Middle frontal gyrus (tissue), 1 donor: ENCODE measurements around the gene RHEB.

ENCODE experiments used
- DNase-seq: peaks from one replicate; pipeline ENCODE4 v3.0.0-alpha.2; 2015; ENCODE audit warnings: low spot score; ENCODE audit errors: extremely low spot score

Gene RHEB

DNA sequence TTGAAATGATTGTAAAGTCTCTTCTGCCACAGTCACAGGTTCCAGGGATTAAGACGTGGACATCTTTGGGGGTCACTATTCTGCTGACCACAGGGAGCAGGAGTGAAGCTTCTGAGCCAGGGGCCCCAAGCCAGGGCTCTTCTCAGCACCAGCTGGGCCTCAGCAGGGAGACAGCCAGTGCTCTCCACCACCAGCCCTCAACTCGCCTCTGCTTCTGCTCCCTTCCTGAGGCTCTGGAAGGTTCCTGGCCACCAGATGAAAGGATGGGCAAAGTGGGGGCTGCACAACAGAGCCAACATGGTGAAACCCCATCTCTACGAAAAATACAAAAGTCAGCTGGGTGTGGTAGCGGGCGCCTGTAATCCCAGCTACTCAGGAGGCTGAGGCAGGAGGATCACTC lies 68.5 kb downstream of the RHEB start:
- DNase-seq: no peak

GRCh38 chr7:151449990-151450389 lies 69.7 kb downstream of the RHEB start:
- no peak for DNase-seq

GRCh38 chr7:151448261-151449252 lies 71.1 kb downstream of the RHEB start:
- no peak for DNase-seq

- no peak for DNase-seq
These were observed 71.8 kb downstream of the RHEB start for GRCh38 chr7:151447901-151448260.

DNA sequence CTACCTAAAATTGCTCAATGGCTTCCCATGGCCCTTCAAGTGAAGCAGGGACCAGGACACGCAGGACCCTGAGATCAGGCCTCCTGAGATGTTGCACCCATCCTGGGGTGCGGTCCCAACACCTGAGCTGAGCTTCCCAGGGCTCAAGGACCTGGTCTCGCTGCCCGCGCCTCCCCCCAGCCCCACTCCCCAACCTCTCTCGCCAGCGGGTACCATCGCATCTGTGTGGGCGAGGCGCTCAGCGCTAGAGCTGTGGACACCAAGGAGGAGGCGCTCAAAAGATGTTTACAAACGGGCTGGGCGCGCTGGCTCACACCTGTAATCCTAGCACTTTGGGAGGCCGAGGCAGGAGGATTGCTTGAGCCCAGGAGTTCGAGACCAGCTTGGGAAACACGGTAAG lies 72.4 kb downstream of the RHEB start:
- DNase-seq: no peak

DNA sequence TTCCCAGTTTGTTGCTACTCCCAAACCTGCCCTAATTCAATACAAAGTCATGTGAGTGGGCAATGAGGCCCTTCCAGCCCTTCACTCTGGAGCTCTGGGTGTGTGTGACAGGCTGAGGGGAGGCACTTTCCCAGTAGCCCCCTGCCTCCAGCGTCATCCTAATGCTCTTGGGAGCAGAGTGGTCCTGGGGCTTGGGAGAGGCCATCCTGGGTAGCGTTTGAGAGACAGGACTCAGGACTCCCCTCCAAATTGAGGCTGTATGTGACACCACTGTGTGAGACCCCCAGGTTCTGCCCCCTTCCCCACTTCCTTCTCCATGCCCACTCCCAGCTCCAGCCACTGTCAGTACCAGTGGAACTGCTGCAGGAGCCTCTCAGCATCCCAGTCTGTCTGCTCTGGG lies 73.3 kb downstream of the RHEB start:
- DNase-seq: no peak

GRCh38 chr7:151444632-151445031 lies 75.1 kb downstream of the RHEB start:
- DNase-seq: no peak

GRCh38 chr7:151442776-151443496 lies 76.8 kb downstream of the RHEB start:
- DNase-seq: no peak

GRCh38 chr7:151440799-151441445 lies 78.8 kb downstream of the RHEB start:
- DNase-seq: no peak

DNA sequence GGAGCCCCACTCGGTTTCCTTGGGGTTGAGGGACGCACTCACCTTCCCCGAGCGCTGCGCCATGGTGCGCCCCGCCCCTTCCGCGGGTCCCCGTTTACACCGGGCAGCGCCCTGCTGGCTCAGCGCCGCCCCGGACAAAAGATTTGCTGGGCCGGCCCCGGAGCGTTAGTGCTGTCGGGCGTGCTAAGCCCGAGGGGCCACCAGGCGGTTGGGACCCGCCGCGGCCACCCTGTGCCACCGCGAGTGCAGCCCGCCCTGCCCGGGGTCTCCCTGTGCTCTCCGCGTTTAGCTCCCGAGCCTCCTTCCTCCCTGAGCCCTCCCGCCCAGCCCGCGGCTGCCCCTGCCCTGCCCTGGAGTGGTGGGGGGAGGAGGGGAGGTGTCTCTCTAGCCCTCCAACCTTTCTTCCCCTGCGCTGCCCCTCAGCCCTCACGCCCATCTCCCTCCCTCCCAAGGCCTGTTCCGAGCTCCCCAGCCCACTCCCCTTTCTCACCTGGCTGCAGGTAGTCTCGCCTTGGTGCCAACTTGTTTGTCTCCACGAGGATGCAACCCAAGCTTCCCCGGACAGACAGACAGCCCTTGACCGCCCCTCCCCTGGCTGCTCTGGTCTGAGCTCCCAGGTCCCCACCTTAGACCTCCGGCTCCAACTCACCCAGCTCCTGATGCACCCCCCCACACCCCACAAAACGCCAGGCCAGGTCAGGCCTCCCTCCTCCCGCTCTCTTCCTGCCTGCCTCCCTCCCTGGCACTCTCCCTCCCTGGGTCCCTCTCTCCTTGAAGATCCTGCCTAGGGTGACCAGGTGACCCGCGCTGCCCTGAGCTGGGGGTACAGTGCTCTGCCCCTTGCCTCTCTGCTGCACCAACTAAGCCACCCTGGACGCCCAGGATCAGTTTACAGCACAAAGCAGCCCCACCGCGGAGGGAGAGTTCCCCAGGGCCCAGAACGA lies 79.6 kb downstream of the RHEB start, which contains the start of gene CRYGN:
CRYGN (minus strand) TSS at position 287 of the 944 bp plus-strand sequence; CDS start at position 63, 224 bp downstream.
- no peak for DNase-seq

- DNase-seq: no peak
These were observed 80.7 kb downstream of the RHEB start for GRCh38 chr7:151438864-151439601.

GRCh38 chr7:151437866-151438516 lies 81.7 kb downstream of the RHEB start:
- no peak for DNase-seq

DNA sequence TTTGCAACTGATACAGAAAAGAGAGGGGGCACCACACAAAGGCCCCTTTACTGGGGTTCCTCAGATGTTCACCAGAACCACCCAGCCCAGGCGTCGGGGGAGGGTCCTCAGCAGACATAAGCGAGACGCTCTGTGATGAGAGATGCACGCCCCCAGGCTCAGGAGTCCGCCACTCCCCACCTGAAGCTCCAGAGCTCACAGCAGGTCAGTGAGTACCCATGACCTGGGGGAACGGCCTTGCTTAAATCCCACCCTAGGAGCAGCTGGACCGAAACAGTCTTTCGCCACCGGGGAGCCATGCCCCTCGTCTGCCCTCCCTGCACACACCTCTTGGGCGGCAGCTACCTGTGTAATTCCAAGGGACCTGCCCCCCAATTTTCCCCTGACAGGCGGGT lies 82.5 kb downstream of the RHEB start:
- no peak for DNase-seq

- DNase-seq: no peak
These were observed 83.1 kb downstream of the RHEB start for GRCh38 chr7:151436446-151437158.

GRCh38 chr7:151435971-151436370 lies 83.7 kb downstream of the RHEB start:
- no peak for DNase-seq

DNA sequence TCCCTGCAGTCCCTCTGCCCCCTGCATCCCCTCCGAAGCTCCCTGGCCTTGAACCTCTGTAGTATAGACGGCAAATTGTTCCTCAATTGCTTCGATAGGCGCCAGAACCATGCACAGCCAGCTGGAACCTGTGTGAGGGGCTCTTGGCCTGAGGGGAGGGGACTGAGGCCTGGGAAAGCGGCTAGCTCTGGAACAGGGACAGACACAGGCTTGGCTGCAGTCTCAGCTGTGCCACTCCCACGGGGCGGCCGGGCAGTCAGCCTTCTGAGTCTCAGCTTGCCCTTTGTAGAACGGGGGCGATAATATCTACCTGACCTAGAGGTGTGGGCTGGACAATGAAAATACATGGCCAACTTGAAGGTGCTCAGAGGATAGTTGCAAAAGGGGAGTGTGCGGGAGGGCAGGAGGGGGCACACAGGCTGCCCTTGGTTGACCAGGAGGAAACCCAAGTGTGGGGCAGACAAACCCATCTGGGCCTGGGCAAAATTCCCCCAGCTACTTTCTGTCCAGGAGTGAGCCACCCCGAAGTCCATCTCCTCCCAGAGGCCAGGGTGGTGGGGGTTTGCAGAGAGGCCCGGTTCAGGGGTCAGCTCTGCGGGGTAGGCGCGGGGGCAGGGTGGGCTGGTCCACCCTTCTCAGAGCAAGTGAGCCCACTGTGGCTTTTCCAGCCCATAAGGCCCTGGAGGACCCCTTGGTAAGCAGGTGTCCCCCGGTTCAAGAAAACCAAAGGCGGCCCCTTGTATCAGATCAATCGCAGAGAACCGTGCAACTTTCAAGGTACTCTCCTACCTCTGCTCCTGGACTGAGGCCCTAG lies 84.4 kb downstream of the RHEB start:
- no peak for DNase-seq

GRCh38 chr7:151434549-151434948 lies 85.1 kb downstream of the RHEB start:
- DNase-seq: no peak
